Cardiac muscle cell (in vitro differentiated cells and primary cell): Measurements from ENCODE around the gene SP6. TPM values are rescaled to one million over a fixed set of nuclear protein-coding genes. Genes with fewer than 3 reads are reported as not detected.

Experiments used
- DNase-seq, 2 donors: peaks; one replicate each; pipeline versions ENCODE4 v3.0.0 to v3.0.0-alpha.2; 2010 to 2017; ENCODE audit warnings: low read depth in 1 of 2, low spot score in 1 of 2
- H3K27ac ChIP-seq: fragments of 200-600 bp; sonication (generic); 2 replicates; pipeline ENCODE4 v1.5.1; 2016
- H3K27me3 ChIP-seq: fragments of 200-600 bp; sonication (generic); 2 replicates; pipeline ENCODE4 v1.6.0; 2016; ENCODE audit warnings: control low read depth
- H3K36me3 ChIP-seq: fragments of 200-600 bp; sonication (generic); 2 replicates; pipeline ENCODE4 v1.5.1; 2016; ENCODE audit warnings: control low read depth
- H3K4me1 ChIP-seq: fragments of 200-600 bp; sonication (generic); 2 replicates; pipeline ENCODE4 v1.8.1; 2017; ENCODE audit warnings: low read depth, mild to moderate bottlenecking, mixed run types
- H3K4me3 ChIP-seq: fragments of 200-600 bp; sonication (generic); 2 replicates; pipeline ENCODE4 v1.5.1; 2016; ENCODE audit warnings: mild to moderate bottlenecking
- H3K9me3 ChIP-seq: fragments of 200-600 bp; sonication (generic); 2 replicates; pipeline ENCODE4 v1.5.1; 2017; ENCODE audit warnings: low read depth, mild to moderate bottlenecking, control low read depth
- polyA plus RNA-seq: library from polyadenylated mRNA; unstranded; fragments of >200 nt; fragmentation: Nextera tagmentation; extraction: Ambion mirVana; gene quantifications from 2 replicates; pipeline ENCODE4 v1.2.1, GENCODE V29; 2016
- total RNA-seq: library from RNA; depleted of rRNA; stranded (reverse); fragments of >200 nt; gene quantifications from 2 replicates; pipeline ENCODE4 v1.2.3, GENCODE V29; 2016
- TF ChIP-seq, protein P1 (sequence below): IDR thresholded peaks from 2 replicates; pipeline ENCODE4 v1.5.1; 2012; ENCODE audit warnings: low read depth, mild to moderate bottlenecking, low read length

SP6 gene
- total and polyA plus RNA-seq, 2 experiments from 2014 or later, result 5.0 to 5.8 TPM

DNA sequence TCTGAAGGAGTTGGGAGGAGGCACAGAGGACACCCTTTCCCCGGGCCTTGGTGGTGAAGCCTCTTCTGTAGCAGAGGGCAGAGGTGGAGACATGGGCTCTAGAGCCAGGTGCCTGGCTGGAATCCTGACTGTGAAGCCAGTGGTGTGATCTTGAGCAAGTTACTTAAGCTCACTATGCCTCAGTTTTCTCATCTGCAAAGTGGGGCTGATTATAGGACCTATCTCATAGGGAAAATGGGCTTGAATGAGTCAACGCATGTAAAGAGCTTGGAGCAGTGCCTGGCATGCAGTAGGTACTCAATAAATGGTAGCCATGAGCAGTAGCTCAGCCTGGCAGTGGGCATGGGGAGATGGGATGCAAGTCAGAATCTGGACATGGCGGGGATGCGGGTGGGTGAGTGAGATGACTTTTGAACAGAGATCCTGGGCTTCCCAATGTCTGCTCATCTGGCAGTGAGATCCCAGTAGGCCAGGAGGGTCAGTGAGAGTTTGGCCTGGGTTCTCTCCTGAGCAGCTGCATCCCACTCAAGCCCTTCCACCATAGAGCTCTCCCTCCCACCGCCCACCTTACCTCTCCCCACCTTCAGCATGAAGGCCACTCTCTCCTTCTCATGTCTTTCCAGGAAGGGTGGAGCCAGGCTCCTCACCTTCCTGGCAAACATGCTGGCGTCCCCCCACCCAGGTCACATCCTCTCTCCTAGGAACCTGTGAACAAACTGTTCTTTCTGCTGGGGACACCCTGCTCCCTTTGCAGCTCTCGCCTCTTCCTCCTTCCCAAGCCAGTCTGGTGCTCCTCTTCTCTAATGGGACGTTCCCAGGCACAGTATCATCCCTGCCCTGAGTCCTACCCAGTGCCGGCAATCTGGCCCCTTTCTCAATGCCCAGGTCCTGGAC, 32.0 kb upstream of the SP6 start:
- Histone ChIP-seq H3K27me3 (no peaks in the 10 kb centered on the region), H3K9me3 (no peaks in the 10 kb centered on the region), H3K4me1 (peaks cover 25% of the 10 kb centered on the region), H3K36me3 (no peaks in the 10 kb centered on the region), H3K4me3 (no peak overlapping the region), H3K27ac (no peak overlapping the region)
- TF ChIP-seq, protein P1, sequence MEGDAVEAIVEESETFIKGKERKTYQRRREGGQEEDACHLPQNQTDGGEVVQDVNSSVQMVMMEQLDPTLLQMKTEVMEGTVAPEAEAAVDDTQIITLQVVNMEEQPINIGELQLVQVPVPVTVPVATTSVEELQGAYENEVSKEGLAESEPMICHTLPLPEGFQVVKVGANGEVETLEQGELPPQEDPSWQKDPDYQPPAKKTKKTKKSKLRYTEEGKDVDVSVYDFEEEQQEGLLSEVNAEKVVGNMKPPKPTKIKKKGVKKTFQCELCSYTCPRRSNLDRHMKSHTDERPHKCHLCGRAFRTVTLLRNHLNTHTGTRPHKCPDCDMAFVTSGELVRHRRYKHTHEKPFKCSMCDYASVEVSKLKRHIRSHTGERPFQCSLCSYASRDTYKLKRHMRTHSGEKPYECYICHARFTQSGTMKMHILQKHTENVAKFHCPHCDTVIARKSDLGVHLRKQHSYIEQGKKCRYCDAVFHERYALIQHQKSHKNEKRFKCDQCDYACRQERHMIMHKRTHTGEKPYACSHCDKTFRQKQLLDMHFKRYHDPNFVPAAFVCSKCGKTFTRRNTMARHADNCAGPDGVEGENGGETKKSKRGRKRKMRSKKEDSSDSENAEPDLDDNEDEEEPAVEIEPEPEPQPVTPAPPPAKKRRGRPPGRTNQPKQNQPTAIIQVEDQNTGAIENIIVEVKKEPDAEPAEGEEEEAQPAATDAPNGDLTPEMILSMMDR, result no peak
- DNase-seq, result no peak

DNA sequence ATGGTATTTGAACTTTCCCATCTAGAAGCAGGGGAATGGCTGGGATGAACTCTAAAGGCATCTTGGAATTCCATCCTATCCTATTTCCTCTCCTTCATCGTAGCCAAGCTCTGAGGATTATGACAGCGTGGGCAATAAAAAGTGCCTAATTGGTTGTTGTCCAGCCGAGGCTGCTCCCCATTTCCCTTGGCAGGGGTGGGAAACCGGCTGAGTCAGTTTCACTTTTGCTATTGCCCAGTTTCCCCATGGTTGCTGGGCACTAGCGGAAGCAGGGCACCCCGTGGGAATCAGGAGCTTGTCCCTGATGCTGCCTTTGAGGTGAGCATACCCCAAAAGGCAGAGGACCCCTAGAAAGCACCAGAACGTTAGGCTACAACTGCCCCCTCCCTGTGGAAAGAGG, 31.3 kb upstream of the SP6 start:
- Histone ChIP-seq H3K9me3 (no peaks in the 10 kb centered on the region), H3K27ac (no peak overlapping the region), H3K4me1 (peaks cover 32% of the 10 kb centered on the region), H3K27me3 (no peaks in the 10 kb centered on the region), H3K4me3 (no peak overlapping the region), H3K36me3 (no peaks in the 10 kb centered on the region)
- TF ChIP-seq, protein P1, result no peak
- no peak for DNase-seq

DNA sequence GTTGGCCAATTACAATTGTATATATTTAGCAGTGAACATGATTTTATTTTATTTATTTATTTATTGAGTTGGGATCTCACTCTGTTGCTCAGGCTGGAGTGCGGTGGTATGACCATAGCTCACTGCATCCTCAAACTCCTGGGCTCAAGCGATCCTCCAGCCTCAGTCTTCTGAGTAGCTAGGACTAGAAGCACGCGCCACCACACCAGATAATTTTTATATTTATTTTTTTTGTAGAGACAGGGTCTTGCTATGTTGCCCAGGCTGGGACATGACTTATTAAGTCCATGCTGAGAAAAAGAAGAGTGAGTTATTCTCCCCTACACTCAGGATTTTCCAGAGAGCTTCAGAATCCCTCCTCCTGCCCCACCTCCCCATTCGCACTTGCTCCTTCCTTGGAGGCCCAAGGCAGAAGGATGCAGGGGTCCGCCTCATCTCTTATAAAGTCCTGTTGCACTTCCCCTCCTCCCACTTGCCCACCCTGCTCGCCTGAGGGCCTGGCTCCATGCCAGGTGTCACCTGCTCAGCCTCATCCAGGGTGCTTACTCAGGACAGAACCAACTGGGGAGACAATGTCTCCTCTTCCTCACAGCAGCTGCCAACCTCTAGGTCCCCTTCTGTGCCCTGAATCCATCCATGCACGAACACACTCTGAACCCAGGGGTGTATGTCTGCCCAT, 29.0 kb upstream of the SP6 start:
- TF ChIP-seq, protein P1, result no peak
- no peaks in the 10 kb centered on the region for H3K27me3 ChIP-seq
- no peak overlapping the region for H3K27ac ChIP-seq
- H3K9me3 ChIP-seq, result no peaks in the 10 kb centered on the region
- peaks cover 30% of the 10 kb centered on the region for H3K4me1 ChIP-seq
- no peaks in the 10 kb centered on the region for H3K36me3 ChIP-seq
- H3K4me3 ChIP-seq, result no peak overlapping the region
- no peak for DNase-seq

DNA sequence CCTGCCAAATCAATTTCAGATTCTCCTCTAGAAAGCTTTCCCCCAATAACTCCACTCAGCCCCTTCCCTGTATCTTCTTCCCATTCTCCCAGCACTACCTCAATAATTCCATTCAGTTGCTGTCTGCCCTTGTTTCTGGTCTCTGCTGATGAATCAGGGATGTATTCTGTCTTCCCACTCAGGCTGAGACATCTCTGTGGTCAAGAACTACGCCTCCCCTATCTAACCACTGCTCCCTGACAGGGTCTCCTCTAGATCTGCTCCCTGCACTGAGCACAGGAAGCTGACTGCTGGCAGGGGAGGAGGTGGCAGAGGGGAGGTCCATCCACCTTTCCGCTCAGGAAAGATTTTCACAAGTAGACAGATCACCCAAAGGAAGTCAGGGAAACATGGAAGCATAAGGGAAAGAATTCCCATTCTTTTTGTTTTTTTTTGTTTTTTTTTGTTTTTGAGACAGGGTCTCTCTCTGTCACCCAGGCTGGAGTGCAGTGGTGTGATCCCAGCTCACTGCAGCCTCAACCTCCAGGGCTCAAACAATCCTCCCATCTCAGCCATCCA, 28.1 kb upstream of the SP6 start:
- no peaks in the 10 kb centered on the region for H3K36me3 ChIP-seq
- no peak overlapping the region for H3K4me3 ChIP-seq
- H3K4me1 ChIP-seq, result peaks cover 22% of the 10 kb centered on the region
- no peak for DNase-seq
- TF ChIP-seq, protein P1, result no peak
- no peaks in the 10 kb centered on the region for H3K9me3 ChIP-seq
- peak overlapping the region; percentile 26 for H3K27ac ChIP-seq
- no peaks in the 10 kb centered on the region for H3K27me3 ChIP-seq

DNA sequence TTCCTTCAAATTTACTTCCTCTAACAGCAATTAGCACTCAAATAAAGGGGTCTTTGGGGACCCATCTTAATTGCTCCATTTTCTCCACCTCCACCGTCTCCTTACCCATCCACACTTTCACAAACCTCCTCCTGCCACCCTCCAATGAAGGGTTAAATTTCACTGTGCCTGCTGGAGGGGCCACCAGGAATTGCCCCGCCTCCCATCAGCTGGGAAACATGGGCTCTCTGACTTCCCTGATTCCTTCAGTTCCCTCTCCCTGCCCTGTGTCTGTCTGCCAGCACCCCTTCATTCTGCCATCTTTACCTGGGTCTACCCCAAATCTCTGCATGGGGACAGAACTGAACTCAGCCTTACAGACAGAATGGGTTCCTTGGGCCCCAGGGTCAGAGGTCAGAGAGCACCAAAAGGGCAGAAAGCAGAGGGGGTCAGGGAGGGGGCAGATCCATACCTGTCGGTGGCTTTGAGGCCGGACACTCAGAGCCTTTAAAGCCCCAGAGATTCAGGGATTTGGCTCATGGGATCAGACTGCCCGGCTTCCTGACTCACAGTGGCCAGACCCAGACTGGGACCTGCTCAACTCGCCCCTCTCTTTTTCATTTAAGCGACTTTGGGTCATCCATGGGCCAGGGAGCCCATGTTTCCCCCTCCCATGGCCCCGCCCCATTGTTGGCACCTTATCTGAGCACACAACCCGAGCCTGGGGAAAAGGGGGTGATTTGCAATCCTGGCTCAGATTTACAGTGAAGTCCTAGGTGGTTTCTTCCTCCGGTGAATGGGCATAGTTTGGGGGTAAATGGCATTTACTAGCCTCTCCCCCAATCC, 27.5 kb upstream of the SP6 start:
- TF ChIP-seq, protein P1, result no peak
- no peak for DNase-seq
- Histone ChIP-seq H3K27me3 (no peaks in the 10 kb centered on the region), H3K9me3 (no peaks in the 10 kb centered on the region), H3K4me3 (no peak overlapping the region), H3K4me1 (peaks cover 19% of the 10 kb centered on the region), H3K36me3 (no peaks in the 10 kb centered on the region), H3K27ac (peak overlapping the region; percentile 26)
